Heart left ventricle (tissue), 13 donors: ENCODE data around the gene COMMD10.

Experiments
- POLR2A ChIP-seq, 2 donors: fragments of 450-650 bp; IDR thresholded peaks; one replicate each; pipeline ENCODE4 v1.6.1; 2017; ENCODE audit warnings: antibody characterized with exemption in 2 of 2, mild to moderate bottlenecking in 2 of 2, moderate library complexity in 2 of 2
- TF ChIP-seq, protein P1 (sequence below), 12 donors: fragments of 200-600 bp; sonication (generic) in 4 of 12; IDR thresholded peaks; one replicate each; pipeline versions ENCODE4 v1.5.0 to v1.8.0; 2018 to 2022; ENCODE audit warnings: antibody characterized with exemption in 12 of 12, mild to moderate bottlenecking in 5 of 12
- donor health status: ischemic (EF 13 %, LVEDD 7.1; RV severe dilation, severe dysfunction).
- donor health status: DM: no; HTN: yes; CAD: no.
- donor health status: DM: no; HTN: no; CAD: no.
- donor health status: ischemic (EF 25% LVEDD 6.9; RV normal size, moderate dysfunction).
- donor health status: ischemic (EF 25% LVEDD 5.7; RV mildly dilated, moderate dysfunction).
- donor health status: ischemic (EF 35%, LVEDD 5.7; RV mildly dilated, moderate dysfunction).
- donor health status: nonischemic (EF 11% LVEDD 7.7; RV severe dilation, severe dysfunction).
- donor health status: DM: yes; HTN: yes; CAD: no.
- donor health status: PGD.
- donor health status: ischemic (EF 29% LVEDD 5.4; RV normal size, mild dysfunction).
- donor health status: nonischemic (EF 23%, LVEDD 6.1; RV moderate dilation, normal function).

DNA sequence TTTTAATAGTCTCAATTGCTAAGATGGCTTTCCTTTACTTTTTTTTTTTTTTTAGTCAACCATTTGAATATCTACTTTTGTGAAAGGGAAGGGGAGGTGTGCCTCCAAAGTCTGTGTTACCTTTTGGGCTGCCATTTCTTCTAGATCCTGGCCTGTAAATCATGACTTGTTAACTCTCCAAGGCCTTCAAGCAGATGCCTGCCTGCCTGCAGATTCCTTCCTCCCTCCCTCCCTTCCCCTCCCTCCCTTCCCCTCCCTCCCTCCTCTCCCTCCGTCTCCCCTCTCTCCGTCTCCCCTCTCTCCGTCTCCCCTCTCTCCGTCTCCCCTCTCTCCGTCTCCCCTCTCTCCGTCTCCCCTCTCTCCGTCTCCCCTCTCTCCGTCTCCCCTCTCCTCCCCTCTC, 73.1 kb downstream of the COMMD10 start:
- TF ChIP-seq, protein P1, sequence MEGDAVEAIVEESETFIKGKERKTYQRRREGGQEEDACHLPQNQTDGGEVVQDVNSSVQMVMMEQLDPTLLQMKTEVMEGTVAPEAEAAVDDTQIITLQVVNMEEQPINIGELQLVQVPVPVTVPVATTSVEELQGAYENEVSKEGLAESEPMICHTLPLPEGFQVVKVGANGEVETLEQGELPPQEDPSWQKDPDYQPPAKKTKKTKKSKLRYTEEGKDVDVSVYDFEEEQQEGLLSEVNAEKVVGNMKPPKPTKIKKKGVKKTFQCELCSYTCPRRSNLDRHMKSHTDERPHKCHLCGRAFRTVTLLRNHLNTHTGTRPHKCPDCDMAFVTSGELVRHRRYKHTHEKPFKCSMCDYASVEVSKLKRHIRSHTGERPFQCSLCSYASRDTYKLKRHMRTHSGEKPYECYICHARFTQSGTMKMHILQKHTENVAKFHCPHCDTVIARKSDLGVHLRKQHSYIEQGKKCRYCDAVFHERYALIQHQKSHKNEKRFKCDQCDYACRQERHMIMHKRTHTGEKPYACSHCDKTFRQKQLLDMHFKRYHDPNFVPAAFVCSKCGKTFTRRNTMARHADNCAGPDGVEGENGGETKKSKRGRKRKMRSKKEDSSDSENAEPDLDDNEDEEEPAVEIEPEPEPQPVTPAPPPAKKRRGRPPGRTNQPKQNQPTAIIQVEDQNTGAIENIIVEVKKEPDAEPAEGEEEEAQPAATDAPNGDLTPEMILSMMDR (IDR thresholded peaks at IDR 0.05): no peak
- TF ChIP-seq POLR2A (IDR thresholded peaks at IDR 0.05): no peak
